Sigmoid colon (tissue), 7 donors: ENCODE measurements around the gene SLC25A17. TPM values are rescaled to one million over a fixed set of nuclear protein-coding genes. Genes with fewer than 3 reads are reported as not detected.

Experiments
- DNase-seq: peaks from one replicate; pipeline ENCODE4 v3.0.0-alpha.2; 2019
- H3K27ac ChIP-seq, 4 donors: fragments of 200-600 bp; sonication (generic); one replicate each; pipeline ENCODE4 v1.5.1; 2016 to 2019; ENCODE audit warnings: mild to moderate bottlenecking in 1 of 4
- H3K27me3 ChIP-seq, 3 donors: fragments of 200-600 bp; sonication (generic); one replicate each; pipeline ENCODE4 v1.5.1; 2019; ENCODE audit warnings: mild to moderate bottlenecking in 1 of 3
- H3K36me3 ChIP-seq, 4 donors: fragments of 200-600 bp; sonication (generic); one replicate each; pipeline ENCODE4 v1.5.1; 2016 to 2019
- H3K4me1 ChIP-seq, 4 donors: fragments of 200-600 bp; sonication (generic); one replicate each; pipeline ENCODE4 v1.5.1; 2017 to 2019
- H3K4me3 ChIP-seq, 4 donors: fragments of 200-600 bp; sonication (generic); one replicate each; pipeline ENCODE4 v1.5.1; 2017 to 2019; ENCODE audit warnings: mild to moderate bottlenecking in 2 of 4, moderate library complexity in 1 of 4
- H3K9me3 ChIP-seq, 4 donors: fragments of 200-600 bp in 3 of 4; sonication (generic) in 3 of 4; one replicate each; pipeline versions ENCODE4 v1.5.1 to v1.6.1; 2013 to 2019
- EP300 ChIP-seq, 4 donors: sonication (generic); formaldehyde crosslinking; IDR thresholded peaks; one replicate each; pipeline ENCODE4 v1.6.1; 2017; ENCODE audit warnings: antibody characterized with exemption in 4 of 4
- POLR2A ChIP-seq, 2 donors: fragments of 450-650 bp; IDR thresholded peaks; one replicate each; pipeline ENCODE4 v1.6.1; 2016; ENCODE audit warnings: antibody characterized with exemption in 2 of 2, mild to moderate bottlenecking in 2 of 2, moderate library complexity in 2 of 2
- POLR2AphosphoS5 ChIP-seq, 4 donors: sonication (generic); formaldehyde crosslinking; IDR thresholded peaks; one replicate each; pipeline ENCODE4 v1.6.1; 2017; ENCODE audit warnings: antibody characterized with exemption in 4 of 4
- WGBS, 2 donors: extraction: QIAGEN DNeasy Blood & Tissue Kit; methylation state at CpG; one replicate each; pipeline ENCODE4 v1.1.7; 2013; 5-methylcytosine and 5-hydroxymethylcytosine counted together
- intact Hi-C: fragments of 100-400 bp; cut with DNase I; formaldehyde crosslinking; loops from one replicate; pipeline ENCODE4 v1.15.1; 2023
- polyA plus RNA-seq, 3 donors: library from polyadenylated mRNA; stranded (reverse); fragments of 200-250 nt; gene quantifications; one replicate each; pipeline ENCODE4 v1.2.3, GENCODE V29; 2013
- total RNA-seq, 4 donors: library from RNA; depleted of rRNA; stranded (reverse); fragments of >200 nt; gene quantifications; one replicate each; pipeline ENCODE4 v1.1.0, GENCODE V29; 2016
- TF ChIP-seq, protein P1 (sequence below), 4 experiments: fragments of 450-650 bp in 3 of 4; fragments of 200-600 bp in 1 of 4; IDR thresholded peaks; one replicate each; pipeline ENCODE4 v1.5.1; 2016 to 2019; ENCODE audit warnings: antibody characterized with exemption in 4 of 4, mild to moderate bottlenecking in 3 of 4, moderate library complexity in 2 of 4
- donor health status: healthy with polysubstance abuse.
- donor health status: Bipolar disorder and iron deficiency.
- donor health status: healthy.

Gene SLC25A17
- total and polyA plus RNA-seq, 7 donors = 6.2 to 14.7 (median 10.7) TPM

DNA sequence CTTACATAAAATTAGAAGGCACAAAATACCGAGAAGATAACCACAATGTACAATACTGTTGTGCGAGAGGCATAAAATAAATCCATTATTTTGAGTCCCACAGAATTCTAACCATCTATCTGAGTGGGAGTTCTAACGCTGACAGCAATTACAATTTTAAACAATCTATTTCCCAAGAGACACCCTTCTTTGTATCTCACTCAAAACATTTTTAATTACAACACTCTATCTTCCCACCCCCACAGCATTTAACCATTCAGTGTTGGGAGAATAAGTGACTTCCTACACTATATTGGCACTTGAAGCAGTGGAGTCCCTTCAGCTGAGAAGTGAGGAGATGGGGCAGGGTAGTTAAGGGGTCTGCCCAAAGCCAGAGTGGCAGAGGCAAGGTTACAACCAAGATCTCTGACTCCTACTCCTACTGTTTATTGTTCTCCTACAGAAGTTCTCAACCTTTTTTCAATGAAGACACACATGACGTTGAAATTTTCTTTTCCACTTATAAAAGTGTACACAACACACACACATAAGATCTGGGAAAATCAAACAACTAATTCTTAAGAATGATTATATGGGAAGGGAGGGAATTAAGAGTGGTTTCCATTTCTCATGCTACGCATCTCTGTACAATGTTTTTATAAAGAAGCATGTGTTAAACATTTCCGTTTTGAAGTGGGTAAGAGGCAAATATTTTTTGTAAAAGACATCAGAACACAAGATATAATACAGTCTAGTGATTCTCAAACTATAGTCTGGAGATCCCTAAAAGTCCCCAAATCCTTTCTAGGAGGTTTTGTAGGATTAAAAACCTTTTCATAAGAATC is 10.9 kb downstream of the SLC25A17 start:
- intact Hi-C loops = no loop called here
- WGBS, 2 donors = 70 to 79% methylated on average over 6 of the region's 6 CpGs
- TF ChIP-seq POLR2A (IDR thresholded peaks at IDR 0.05) (no peak), POLR2AphosphoS5 (IDR thresholded peaks at IDR 0.05) (no peak), EP300 (IDR thresholded peaks at IDR 0.05) (no peak)
- TF ChIP-seq, protein P1, sequence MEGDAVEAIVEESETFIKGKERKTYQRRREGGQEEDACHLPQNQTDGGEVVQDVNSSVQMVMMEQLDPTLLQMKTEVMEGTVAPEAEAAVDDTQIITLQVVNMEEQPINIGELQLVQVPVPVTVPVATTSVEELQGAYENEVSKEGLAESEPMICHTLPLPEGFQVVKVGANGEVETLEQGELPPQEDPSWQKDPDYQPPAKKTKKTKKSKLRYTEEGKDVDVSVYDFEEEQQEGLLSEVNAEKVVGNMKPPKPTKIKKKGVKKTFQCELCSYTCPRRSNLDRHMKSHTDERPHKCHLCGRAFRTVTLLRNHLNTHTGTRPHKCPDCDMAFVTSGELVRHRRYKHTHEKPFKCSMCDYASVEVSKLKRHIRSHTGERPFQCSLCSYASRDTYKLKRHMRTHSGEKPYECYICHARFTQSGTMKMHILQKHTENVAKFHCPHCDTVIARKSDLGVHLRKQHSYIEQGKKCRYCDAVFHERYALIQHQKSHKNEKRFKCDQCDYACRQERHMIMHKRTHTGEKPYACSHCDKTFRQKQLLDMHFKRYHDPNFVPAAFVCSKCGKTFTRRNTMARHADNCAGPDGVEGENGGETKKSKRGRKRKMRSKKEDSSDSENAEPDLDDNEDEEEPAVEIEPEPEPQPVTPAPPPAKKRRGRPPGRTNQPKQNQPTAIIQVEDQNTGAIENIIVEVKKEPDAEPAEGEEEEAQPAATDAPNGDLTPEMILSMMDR (IDR thresholded peaks at IDR 0.05) = no peak
- Histone ChIP-seq H3K27ac (no peak overlapping the region), H3K27me3 (no peaks in the 10 kb centered on the region), H3K4me1 (no peaks in the 10 kb centered on the region), H3K9me3 (no peaks in the 10 kb centered on the region), H3K4me3 (no peak overlapping the region), H3K36me3 (peaks cover 0 to 3% (median 0%) of the 10 kb centered on the region in 4 donors)
- no peak for DNase-seq

DNA sequence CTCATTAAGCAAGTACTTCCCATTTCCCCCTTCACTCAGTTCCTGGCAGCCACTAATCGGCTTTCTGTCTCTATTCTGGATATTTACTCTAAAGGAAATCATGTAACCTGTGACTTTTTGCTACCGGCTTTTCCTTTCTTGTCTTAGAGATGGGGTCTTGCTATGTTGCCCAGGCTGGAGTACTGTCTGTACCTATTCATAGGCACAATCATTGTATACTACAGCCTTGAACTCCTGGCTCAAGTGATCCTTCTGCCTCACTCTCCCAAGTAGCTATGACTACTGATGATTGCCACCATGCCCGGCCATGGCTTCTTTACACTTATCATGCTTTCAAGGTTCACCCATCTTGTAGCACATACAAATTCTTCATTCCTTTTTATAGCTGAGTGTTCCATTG is 12.4 kb downstream of the SLC25A17 start:
- H3K27me3 ChIP-seq = no peaks in the 10 kb centered on the region
- H3K4me3 ChIP-seq = no peak overlapping the region
- WGBS, 2 donors = 92 to 95% methylated on average over 3 of the region's 3 CpGs
- DNase-seq = no peak
- intact Hi-C loops = no loop called here
- H3K9me3 ChIP-seq = no peaks in the 10 kb centered on the region
- TF ChIP-seq POLR2AphosphoS5 (IDR thresholded peaks at IDR 0.05) (no peak), POLR2A (IDR thresholded peaks at IDR 0.05) (no peak)
- TF ChIP-seq, protein P1 (IDR thresholded peaks at IDR 0.05) = no peak
- H3K4me1 ChIP-seq = no peaks in the 10 kb centered on the region
- H3K36me3 ChIP-seq = peaks cover 0 to 3% (median 0%) of the 10 kb centered on the region in 4 donors
- no peak overlapping the region for H3K27ac ChIP-seq

DNA sequence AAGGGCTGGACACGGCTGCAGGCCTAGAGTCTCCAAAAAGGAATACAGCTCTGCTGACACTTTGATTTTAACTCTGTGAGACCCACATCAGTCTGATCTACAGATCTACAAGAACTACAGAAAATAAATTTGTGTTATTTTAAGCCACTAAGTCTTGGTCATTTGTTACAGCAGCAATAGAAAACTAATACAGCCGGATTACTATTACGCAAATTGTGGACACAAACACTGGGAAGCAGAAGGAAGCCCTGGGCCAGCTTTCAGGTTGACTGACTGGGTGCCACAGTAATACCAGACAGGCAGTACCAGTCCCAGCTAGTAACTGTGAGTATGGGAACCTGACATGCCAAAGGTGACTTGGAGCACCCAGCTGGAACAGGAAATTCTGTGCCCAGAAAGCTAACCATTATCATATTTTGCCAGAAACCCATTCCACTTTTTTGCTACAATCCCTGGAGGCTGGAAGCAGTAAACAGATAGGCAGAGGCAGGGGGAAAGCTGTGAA is 13.4 kb downstream of the SLC25A17 start:
- 98% methylated on average over 3 of the region's 3 CpGs for WGBS, 2 donors
- Histone ChIP-seq H3K4me3 (no peak overlapping the region), H3K27me3 (no peaks in the 10 kb centered on the region), H3K27ac (no peak overlapping the region), H3K4me1 (no peaks in the 10 kb centered on the region), H3K36me3 (peaks cover 0 to 3% (median 0%) of the 10 kb centered on the region in 4 donors), H3K9me3 (no peaks in the 10 kb centered on the region)
- DNase-seq = no peak
- intact Hi-C loops = no loop called here
- TF ChIP-seq POLR2A (IDR thresholded peaks at IDR 0.05) (no peak), POLR2AphosphoS5 (IDR thresholded peaks at IDR 0.05) (no peak), EP300 (IDR thresholded peaks at IDR 0.05) (no peak)
- TF ChIP-seq, protein P1 (IDR thresholded peaks at IDR 0.05) = no peak

DNA sequence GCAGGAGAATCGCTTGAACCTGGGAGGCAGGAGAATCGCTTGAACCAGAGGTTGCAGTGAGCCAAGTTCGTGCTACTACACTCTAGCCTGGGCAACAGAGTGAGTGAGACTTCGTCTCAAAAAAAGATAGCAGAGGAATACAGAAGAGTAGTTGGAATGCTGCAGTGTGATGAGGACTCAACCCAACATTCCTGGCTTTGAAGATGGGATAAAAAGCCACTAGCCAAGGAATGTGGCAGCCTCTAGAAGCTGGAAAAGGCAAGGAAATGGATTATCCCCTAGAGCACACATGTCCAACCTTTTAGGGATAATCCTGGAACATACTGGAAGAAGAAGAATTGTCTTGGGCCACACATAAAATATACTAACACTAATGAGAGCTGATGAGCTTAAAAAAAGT is 13.9 kb downstream of the SLC25A17 start:
- no peaks in the 10 kb centered on the region for H3K27me3 ChIP-seq
- intact Hi-C loops = no loop called here
- H3K36me3 ChIP-seq = peaks cover 0 to 3% (median 0%) of the 10 kb centered on the region in 4 donors
- WGBS, 2 donors = 96 to 98% methylated on average over 4 of the region's 4 CpGs
- no peak for DNase-seq
- H3K27ac ChIP-seq = no peak overlapping the region
- no peak for TF ChIP-seq POLR2AphosphoS5 (IDR thresholded peaks at IDR 0.05)
- no peak for TF ChIP-seq EP300 (IDR thresholded peaks at IDR 0.05)
- TF ChIP-seq, protein P1 (IDR thresholded peaks at IDR 0.05) = no peak
- TF ChIP-seq POLR2A (IDR thresholded peaks at IDR 0.05) = no peak
- H3K9me3 ChIP-seq = no peaks in the 10 kb centered on the region
- H3K4me1 ChIP-seq = no peaks in the 10 kb centered on the region
- H3K4me3 ChIP-seq = no peak overlapping the region
